ENCODE results near the gene ITGAD.

DNA sequence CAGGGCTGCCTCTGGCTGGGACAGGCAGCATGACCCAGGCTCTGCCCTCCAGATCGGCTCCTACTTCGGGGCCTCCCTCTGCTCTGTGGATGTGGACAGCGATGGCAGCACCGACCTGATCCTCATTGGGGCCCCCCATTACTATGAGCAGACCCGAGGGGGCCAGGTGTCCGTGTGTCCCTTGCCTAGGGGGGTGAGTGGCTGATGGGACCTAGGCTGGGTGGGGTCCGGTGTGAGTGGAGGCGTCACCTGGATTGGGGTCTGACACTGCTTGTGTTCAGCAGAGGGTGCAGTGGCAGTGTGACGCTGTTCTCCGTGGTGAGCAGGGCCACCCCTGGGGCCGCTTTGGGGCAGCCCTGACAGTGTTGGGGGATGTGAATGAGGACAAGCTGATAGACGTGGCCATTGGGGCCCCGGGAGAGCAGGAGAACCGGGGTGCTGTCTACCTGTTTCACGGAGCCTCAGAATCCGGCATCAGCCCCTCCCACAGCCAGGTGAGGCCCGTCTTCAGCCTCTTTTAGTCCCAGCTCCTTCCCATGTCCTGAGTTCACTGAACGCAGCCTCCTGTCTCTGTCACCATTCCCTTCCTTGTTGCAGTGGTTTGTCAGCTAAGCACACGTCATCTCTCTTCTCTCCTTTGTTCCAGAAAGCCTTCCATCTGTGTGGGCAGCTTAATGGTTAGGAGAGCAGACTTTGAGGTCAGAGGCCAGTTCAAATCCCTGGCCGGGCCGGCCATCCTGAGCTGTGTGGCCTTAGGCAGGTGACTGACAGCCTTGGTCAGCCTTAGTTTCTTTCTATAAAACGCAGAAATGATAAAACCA, 18.1 kb downstream of the ITGAD start:
- TF ChIP-seq, protein P1, sequence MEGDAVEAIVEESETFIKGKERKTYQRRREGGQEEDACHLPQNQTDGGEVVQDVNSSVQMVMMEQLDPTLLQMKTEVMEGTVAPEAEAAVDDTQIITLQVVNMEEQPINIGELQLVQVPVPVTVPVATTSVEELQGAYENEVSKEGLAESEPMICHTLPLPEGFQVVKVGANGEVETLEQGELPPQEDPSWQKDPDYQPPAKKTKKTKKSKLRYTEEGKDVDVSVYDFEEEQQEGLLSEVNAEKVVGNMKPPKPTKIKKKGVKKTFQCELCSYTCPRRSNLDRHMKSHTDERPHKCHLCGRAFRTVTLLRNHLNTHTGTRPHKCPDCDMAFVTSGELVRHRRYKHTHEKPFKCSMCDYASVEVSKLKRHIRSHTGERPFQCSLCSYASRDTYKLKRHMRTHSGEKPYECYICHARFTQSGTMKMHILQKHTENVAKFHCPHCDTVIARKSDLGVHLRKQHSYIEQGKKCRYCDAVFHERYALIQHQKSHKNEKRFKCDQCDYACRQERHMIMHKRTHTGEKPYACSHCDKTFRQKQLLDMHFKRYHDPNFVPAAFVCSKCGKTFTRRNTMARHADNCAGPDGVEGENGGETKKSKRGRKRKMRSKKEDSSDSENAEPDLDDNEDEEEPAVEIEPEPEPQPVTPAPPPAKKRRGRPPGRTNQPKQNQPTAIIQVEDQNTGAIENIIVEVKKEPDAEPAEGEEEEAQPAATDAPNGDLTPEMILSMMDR (IDR thresholded peaks at IDR 0.05; ENCODE audit: low read length), result no peak
- TF ChIP-seq EZH2phosphoT487 (IDR thresholded peaks at IDR 0.05; ENCODE audit: low read length), result no peak
